Measurements from ENCODE around the gene CYP2J2.
"Not testable (repeated sequence)": the region's sequence is repeated elsewhere in the genome, so short reads cannot be mapped to it uniquely, and the experiment has no call there.

Gene CYP2J2

DNA sequence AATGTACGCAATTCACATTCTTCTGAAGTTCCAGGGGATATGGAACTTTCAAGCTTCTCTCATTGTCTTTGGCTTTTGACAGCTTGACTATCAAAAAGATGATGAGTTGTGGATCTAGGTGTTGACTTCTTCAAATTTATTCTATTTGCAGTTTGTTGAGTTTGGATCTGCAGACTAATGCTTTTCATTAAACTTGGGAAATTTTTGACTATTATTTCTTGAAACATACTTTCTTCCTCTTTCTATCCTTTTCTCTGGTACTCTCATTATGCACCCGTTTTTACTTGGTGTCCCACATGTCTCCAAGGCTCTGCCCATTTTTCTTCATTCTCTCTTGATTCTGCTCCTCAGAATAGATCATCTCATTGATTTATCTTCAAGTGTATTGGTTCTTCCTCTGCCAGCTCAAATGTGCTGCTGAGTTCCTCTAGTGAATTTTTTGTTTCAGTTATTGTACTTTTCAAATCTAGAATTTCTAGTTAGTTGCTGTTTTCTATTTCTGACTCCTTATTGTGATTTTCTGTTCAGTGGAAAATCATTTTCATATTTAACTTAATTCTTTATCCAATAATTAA lies 49.4 kb downstream of the CYP2J2 start:
- DNase-seq (ENCODE audit: low read depth in 2 of 2): no peak

DNA sequence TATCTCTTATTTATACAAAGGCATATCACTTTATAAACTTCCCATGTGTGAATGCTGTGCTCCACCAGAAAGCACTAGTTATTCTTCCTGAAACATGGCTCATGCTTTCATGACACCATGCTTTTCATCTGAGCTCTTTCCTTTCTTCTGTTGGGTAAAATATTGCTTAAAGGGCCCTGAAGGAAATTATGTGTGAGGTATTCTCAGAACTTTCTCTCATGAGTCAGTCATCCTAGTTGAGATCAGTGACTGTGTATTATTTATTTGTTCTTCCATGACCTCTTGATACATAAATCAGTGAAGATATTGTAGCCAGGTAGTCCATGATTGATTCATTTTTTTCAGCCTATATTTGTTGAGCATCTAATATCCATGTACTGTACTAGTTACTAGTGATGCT lies 54.8 kb downstream of the CYP2J2 start:
- no peak for DNase-seq (ENCODE audit: low read depth in 2 of 2)

DNA sequence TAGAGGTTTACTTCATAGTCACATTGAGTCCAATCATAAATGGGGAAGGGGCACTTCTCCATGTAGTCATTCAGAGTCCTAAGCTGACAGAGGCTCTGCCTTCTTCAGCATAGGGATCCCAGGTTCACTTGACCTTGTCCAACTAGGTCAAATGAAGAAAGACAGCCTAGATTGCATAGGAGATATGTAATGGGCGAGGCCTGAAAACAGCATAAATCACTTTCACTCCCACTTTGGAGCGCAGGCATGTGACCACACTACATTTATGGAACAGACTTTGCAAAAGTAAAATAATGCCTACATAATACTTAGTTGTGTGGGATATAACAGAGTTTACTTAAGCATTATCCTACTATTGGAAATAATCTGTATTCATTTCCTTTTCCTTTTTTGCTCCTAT lies 60.1 kb downstream of the CYP2J2 start:
- DNase-seq (ENCODE audit: low read depth in 2 of 2): no peak

DNA sequence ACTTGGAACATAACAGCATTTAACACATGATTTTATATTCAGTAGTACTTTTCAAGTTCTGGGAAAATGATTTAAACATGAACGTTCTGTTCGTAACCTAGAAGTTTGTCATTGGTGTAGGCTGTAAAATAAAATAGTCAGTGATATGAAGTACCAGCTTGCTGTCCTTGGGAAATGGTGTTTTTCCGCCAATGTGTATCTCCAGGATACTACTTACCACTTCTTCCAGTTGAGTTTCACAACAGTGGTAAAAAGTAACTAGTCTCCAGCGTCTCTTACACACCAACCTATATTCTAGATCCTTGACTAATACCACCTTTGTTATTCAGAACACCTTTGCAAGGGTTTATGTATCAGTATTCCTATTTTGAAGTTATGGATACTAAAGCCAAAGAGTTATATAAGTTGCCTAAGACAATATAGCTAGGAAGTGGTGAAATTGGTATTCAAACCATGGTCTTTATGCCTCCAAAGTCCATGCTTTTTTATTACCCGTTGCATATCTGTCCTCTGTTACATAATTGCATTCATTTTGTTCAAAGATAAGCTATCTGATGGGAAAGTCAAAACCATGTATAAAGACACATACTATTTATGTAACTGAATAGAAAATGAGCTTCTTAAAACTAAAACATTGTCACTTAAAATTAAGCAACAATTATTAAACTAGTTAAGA lies 68.8 kb downstream of the CYP2J2 start:
- DNase-seq (ENCODE audit: low read depth in 2 of 2): no peak

DNA sequence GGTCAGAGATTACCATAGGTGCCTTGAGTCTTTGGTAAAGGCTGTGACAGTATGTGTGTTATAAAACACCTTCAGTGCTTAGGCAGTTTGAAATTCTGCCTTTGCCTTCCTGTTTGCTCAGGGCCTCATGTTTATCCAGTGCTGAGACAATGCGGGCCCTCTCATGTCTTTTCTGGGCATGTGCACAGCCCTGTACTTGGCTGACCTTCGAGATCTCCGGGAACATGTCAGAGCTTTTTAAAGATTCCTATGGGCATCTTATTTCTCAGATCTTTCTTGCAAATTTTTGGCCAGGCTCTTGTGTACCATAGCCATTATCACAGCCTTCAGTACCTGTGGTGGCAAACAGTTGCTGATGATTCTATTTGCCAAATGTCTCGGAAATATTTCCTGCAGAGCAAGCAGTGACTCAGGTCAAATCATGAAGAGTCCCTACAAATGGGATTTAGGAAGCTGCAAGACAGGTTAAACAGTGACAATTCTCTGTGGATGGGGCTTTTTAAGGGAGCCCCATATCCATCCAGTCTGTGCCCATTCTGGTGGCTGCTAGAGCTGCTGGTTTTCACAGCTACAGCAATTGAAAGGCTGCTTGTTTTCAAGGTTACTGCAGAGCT lies 69.7 kb downstream of the CYP2J2 start:
- no peak for DNase-seq (ENCODE audit: low read depth in 2 of 2)

DNA sequence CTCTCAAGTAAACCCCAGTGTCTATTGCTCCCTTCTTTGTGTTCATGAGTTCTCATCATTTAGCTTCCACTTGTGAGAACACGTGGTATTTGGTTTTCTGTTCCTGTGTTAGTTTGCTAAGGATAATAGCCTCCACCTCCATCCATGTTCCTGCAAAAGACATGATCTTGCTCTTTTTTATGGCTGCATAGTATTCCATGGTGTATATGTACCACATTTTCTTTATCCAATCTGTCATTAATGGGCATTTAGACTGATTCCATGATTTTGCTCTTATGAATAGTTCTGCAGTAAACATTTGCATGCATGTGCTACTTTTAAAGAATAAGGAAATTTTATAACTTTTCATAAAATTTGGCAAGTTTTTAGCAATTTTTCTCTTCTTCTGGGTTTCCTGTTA lies 71.3 kb downstream of the CYP2J2 start:
- not testable (repeated sequence) for DNase-seq (ENCODE audit: low read depth in 2 of 2)

DNA sequence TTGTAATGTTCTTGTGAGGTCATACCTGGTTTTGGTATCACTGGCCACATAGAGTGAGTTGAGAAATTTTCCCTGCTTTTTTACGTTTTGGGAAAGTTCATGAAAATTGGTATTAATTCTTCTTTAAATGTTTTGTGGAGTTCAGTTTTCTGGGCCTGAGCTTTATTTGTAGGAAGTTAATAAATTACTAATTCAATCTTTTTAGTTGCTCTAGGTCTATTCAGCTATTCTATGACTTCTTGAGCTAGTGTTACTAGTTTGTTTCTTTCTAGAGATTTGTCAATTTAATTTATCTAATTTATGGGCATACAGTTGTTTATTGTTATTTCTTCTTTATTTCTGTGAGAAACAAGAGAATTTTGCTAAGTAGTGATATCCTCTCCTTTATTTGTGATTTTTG lies 74.5 kb downstream of the CYP2J2 start:
- no peak for DNase-seq (ENCODE audit: low read depth in 2 of 2)

DNA sequence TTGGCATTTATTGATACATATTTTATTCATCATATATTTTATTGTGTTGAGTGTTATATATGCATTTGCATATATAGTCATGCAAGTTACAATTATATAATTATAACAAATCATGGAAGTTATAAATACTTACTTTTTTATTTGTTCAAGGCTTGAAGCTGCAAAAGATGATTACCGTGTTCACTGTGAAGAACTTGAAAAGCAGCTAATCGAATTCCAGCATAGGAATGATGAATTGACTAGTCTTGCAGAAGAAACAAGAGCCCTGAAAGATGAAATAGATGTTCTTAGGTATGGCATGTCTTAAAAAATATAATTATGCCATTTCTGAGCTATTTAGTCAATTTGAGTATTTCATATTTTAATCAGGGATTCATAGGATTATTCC lies 79.7 kb downstream of the CYP2J2 start:
- no peak for DNase-seq (ENCODE audit: low read depth in 2 of 2)

DNA sequence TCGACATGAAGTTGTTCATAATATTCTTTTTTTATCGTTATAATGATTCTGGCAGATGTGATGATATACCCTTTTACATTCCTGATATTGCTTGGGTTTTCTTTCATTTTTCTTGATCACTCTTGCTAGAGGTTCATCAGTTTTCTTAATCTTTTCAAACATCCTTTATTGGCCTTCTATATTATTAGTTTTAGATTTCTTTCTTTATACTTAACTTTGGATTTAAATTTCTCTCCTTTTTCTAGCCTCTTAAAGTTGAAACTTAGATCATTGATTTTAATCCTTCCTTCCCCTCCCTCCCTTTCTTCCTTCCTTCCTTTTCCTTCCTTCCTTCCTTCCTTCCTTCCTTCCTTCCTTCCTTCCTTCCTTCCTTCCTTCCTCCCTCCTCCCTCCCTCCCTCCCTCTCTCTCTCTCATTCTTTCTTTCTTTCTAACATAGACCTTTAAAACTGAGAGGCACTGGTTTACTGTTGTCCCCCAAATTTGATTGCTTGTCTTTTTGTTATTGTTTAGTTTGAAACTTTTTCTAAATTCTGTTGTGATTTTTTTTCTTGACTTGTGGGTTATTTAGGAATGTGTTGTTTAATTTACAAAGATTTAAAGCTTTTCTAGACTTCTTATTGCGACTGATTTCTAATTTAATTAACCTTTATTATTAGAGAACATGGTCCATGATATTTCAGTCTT lies 80.2 kb downstream of the CYP2J2 start:
- no peak for DNase-seq (ENCODE audit: low read depth in 2 of 2)

DNA sequence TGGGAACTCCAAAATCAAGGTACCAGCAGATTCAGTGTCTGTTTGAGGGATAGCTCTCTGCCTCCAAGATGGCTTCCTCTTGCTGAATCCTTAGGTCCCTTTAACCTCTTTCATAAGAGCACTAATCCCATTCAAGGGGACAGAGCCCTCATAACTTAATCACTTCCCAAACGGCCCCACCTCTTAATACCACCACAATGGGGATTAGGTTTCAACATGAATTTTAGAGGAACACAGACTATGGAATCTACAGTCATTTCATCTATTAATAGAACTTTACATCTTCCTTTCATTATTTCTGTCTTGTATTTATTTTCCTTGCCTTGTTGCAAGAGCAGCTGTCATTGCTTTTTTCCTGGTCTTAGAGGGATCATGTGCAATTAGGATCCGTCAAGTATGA lies 81.5 kb downstream of the CYP2J2 start:
- DNase-seq (ENCODE audit: low read depth in 2 of 2): no peak

Measured in stimulated activated CD4-positive, alpha-beta T cell treated with anti-CD3 and anti-CD28 coated beads, Interleukin-1b, Interleukin-23, amount 100 ng/mL, for 4 hours (primary cell).